Measurements from ENCODE around the gene IL36G. TPM values are rescaled to one million over a fixed set of nuclear protein-coding genes. Genes with fewer than 3 reads are reported as not detected.
A peak's percentile ranks its signal among the peaks of the same experiment; 100 is the strongest.
"Not testable (repeated sequence)": the region's sequence is repeated elsewhere in the genome, so short reads cannot be mapped to it uniquely, and the experiment has no call there.

Gene IL36G
- total RNA-seq: not detected

DNA sequence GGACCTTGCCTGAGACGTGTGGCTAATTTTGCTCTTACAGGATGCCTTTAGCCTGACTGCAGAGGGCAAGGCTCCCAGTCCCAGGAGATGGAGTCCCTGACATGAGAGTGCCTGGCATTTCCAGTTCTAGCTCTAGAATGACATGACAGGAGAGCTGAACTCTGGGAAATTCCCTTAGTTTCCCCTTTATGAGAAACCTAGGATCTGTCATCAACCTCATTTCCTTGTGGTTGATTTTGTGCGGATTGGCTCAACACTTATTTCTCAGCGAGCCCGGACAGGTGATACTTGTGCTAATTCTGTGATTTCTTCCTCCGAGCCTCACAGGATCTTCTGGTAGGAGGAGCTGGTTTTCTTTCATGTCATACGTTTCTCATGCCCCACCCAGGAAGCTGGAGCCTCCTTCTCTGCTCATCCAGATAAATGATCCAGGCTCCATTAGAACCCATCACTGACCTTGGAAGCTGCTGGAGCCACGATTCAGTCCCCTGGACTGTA, at the start of gene IL36G:
Gene IL36G (plus strand): TSS at position 448 of the 498 bp plus-strand sequence. CDS start 633 bp downstream, outside the sequence.
- ATAC-seq (no peak), DNase-seq (no peak)
- Mint-ChIP-seq H3K27me3 (ENCODE audit: low read depth) (no peaks in the 10 kb centered on the region), H3K36me3 (ENCODE audit: low read depth) (no peaks in the 10 kb centered on the region), H3K4me1 (ENCODE audit: low read depth) (no peaks in the 10 kb centered on the region), H3K4me3 (no peak within 1 kb of the TSS), H3K9me3 (ENCODE audit: insufficient read depth) (no peaks in the 10 kb centered on the region), H3K27ac (no peak within 1 kb of the TSS)
- CTCF ChIA-PET: interaction anchor here (2.6 to 3.5 kb wide), 2 partner anchors 18 to 36 kb away, joined by 11 to 12 read pairs; no protein-coding TSS in a partner anchor
- POLR2A ChIA-PET: no interaction called here

- peaks cover 9% of the 10 kb centered on the region for H3K27me3 Mint-ChIP-seq (ENCODE audit: low read depth)
- CTCF ChIA-PET: interaction anchor here (1.6 kb wide), 1 partner anchor 8 kb away, joined by 11 read pairs; no protein-coding TSS in a partner anchor
Measured at GRCh38 chr2:112933261-112933660, 44.5 kb upstream of the IL36G start.

DNA sequence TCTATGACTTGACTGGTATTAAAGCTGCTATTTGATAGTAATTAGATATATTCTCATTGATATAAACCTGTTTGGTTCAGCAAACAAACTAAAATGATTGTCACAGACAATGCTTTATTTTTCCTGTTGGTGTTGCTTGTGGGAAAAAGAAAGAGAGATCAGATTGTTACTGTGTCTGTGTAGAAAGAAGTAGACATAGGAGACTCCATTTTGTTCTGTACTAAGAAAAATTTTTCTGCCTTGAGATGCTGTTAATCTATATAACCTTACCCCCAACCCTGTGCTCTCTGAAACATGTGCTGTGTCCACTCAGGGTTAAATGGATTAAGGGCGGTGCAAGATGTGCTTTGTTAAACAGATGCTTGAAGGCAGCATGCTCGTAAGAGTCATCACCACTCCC, 43.7 kb upstream of the IL36G start:
- H3K9me3 Mint-ChIP-seq (ENCODE audit: insufficient read depth); ATAC-seq; H3K36me3 Mint-ChIP-seq (ENCODE audit: low read depth); DNase-seq; H3K27ac Mint-ChIP-seq; H3K4me1 Mint-ChIP-seq (ENCODE audit: low read depth); POLR2A ChIA-PET; H3K4me3 Mint-ChIP-seq: not testable (repeated sequence)
- H3K27me3 Mint-ChIP-seq (ENCODE audit: low read depth): peaks cover 14% of the 10 kb centered on the region
- CTCF ChIA-PET: interaction anchor here (0.7 kb wide), 1 partner anchor 184 kb away, joined by 3 read pairs; no protein-coding TSS in a partner anchor

More at GRCh38 chr2:112933261-112933660, 44.5 kb upstream of the IL36G start:
- no peaks in the 10 kb centered on the region for H3K9me3 Mint-ChIP-seq (ENCODE audit: insufficient read depth)
- no peaks in the 10 kb centered on the region for H3K4me1 Mint-ChIP-seq (ENCODE audit: low read depth)
- no peak overlapping the region for H3K27ac Mint-ChIP-seq
- POLR2A ChIA-PET: no interaction called here
- no peaks in the 10 kb centered on the region for H3K36me3 Mint-ChIP-seq (ENCODE audit: low read depth)
- H3K4me3 Mint-ChIP-seq: no peak overlapping the region
- DNase-seq: no peak
- no peak for ATAC-seq

- Mint-ChIP-seq H3K9me3 (ENCODE audit: insufficient read depth) (no peaks in the 10 kb centered on the region), H3K4me1 (ENCODE audit: low read depth) (peaks cover 6% of the 10 kb centered on the region), H3K27ac (no peak overlapping the region), H3K4me3 (no peak overlapping the region), H3K36me3 (ENCODE audit: low read depth) (no peaks in the 10 kb centered on the region), H3K27me3 (ENCODE audit: low read depth) (peaks cover 16% of the 10 kb centered on the region)
- CTCF ChIA-PET: interaction anchor here (1.4 kb wide), 1 partner anchor 51 kb away, joined by 3 read pairs; no protein-coding TSS in a partner anchor
- ATAC-seq (no peak), DNase-seq (no peak)
- POLR2A ChIA-PET: no interaction called here
Measured at GRCh38 chr2:112936927-112937232, 40.9 kb upstream of the IL36G start.

DNA sequence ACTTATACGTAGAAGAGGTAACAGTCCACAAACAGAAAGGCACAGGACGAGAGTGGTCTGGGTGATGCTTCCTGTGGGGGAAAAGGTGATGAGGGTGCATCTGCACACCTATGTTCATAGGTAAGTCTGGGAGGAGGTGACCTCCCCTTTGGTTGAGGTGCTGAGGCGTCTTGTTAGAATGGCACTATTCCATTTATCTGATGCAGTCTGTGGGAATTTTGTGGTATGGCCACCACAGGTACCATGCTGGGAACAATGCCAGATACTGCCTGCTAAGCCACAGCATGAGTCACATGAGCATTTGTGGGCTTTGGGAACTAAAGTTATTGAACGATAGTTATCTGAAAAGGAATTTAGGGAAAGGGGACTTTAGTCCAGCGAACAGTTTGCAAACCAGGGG, 38.9 kb upstream of the IL36G start:
- Mint-ChIP-seq H3K27me3 (ENCODE audit: low read depth) (peaks cover 14% of the 10 kb centered on the region), H3K9me3 (ENCODE audit: insufficient read depth) (no peaks in the 10 kb centered on the region), H3K4me1 (ENCODE audit: low read depth) (peaks cover 6% of the 10 kb centered on the region), H3K27ac (no peak overlapping the region), H3K36me3 (ENCODE audit: low read depth) (no peaks in the 10 kb centered on the region), H3K4me3 (no peak overlapping the region)
- ChIA-PET CTCF (interaction anchor here (1.4 kb wide), 1 partner anchor 189 kb away, joined by 8 read pairs; no protein-coding TSS in a partner anchor), POLR2A (no interaction called here)
- ATAC-seq (no peak), DNase-seq (no peak)

GRCh38 chr2:112939425-112939824, 38.4 kb upstream of the IL36G start:
- Mint-ChIP-seq H3K4me3 (no peak overlapping the region), H3K27ac (no peak overlapping the region), H3K4me1 (ENCODE audit: low read depth) (peaks cover 6% of the 10 kb centered on the region), H3K9me3 (ENCODE audit: insufficient read depth) (no peaks in the 10 kb centered on the region), H3K27me3 (ENCODE audit: low read depth) (peaks cover 14% of the 10 kb centered on the region), H3K36me3 (ENCODE audit: low read depth) (no peaks in the 10 kb centered on the region)
- ATAC-seq (no peak), DNase-seq (no peak)
- CTCF ChIA-PET: interaction anchor here (3.9 to 5.9 kb wide), 4 partner anchors 16 to 197 kb away, joined by 45 to 242 read pairs (median 64); no protein-coding TSS in a partner anchor
- POLR2A ChIA-PET: no interaction called here

- no peaks in the 10 kb centered on the region for H3K9me3 Mint-ChIP-seq (ENCODE audit: insufficient read depth)
- DNase-seq (no peak), ATAC-seq (no peak)
- ChIA-PET POLR2A (interaction anchor here (0.7 to 1.1 kb wide), 3 partner anchors 192 to 290 kb away, joined by 3 to 5 read pairs (median 4); no protein-coding TSS in a partner anchor), CTCF (interaction anchor here (0.6 to 5.9 kb wide), 70 partner anchors 8 to 629 kb away, joined by 3 to 242 read pairs (median 4); partner anchors contain the start of genes CKAP2L, IL36B, IL36G and IL36RN)
- no peak overlapping the region for H3K27ac Mint-ChIP-seq
- peaks cover 14% of the 10 kb centered on the region for H3K27me3 Mint-ChIP-seq (ENCODE audit: low read depth)
- H3K36me3 Mint-ChIP-seq (ENCODE audit: low read depth): no peaks in the 10 kb centered on the region
- H3K4me1 Mint-ChIP-seq (ENCODE audit: low read depth): peaks cover 6% of the 10 kb centered on the region
- H3K4me3 Mint-ChIP-seq: no peak overlapping the region
Measured at GRCh38 chr2:112940859-112941625, 36.8 kb upstream of the IL36G start.

DNA sequence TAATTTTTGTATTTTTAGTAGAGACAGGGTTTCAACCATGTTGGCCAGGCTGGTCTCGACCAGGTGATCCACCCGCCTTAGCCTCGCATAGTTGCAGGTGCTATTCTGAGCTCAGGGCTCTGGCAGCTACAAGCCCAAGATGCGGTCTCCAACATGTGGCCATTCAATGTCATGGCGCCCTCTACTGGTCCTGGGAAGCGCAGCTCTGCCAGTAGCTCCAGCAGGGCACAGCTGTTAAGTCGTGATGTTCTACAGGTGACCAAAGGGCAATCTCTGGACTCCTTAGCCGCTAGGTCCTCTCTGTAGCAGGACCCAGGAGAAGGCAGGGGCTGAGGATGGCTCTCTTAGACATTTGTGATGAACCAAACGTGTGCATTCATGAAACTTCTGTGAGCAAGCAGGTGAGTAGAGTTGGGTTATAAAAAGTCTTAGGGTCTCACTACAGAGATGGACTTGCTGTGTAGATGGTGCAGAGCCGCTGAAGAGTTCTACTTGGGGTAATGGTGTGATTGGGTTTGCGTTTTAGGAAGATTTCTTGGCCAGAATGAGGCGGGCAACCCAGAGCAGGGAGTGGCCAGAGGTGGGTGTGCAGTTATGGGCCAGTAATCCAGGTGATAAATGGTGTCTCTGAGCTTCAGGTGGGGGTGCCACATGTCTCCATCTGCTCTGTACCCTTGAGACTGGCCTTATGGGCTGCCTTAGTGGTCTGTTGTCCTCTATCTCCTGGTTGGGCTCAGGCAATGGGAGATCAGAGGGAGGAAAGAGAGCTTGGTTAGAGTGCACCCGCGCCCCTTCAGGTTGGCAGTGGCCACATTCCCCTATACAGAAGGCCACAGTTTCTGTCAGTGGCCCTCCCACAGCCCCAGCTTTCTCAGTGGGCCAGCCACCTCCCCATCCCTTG, 35.8 kb upstream of the IL36G start:
- peaks cover 6% of the 10 kb centered on the region for H3K4me1 Mint-ChIP-seq (ENCODE audit: low read depth)
- no peak overlapping the region for H3K27ac Mint-ChIP-seq
- H3K4me3 Mint-ChIP-seq: no peak overlapping the region
- ATAC-seq (peak; percentile 96), DNase-seq (peak; percentile 85)
- POLR2A ChIA-PET: interaction anchor here (0.7 to 1.1 kb wide), 4 partner anchors 178 to 291 kb away, joined by 3 to 5 read pairs (median 4); no protein-coding TSS in a partner anchor
- no peaks in the 10 kb centered on the region for H3K36me3 Mint-ChIP-seq (ENCODE audit: low read depth)
- no peaks in the 10 kb centered on the region for H3K9me3 Mint-ChIP-seq (ENCODE audit: insufficient read depth)
- CTCF ChIA-PET: interaction anchor here (0.6 to 5.9 kb wide), 74 partner anchors 9 to 630 kb away, joined by 3 to 242 read pairs (median 4); partner anchors contain the start of genes CKAP2L, IL36B, IL36G and IL36RN
- peaks cover 10% of the 10 kb centered on the region for H3K27me3 Mint-ChIP-seq (ENCODE audit: low read depth)

GRCh38 chr2:112942654-112943002, 35.2 kb upstream of the IL36G start:
- no peaks in the 10 kb centered on the region for H3K9me3 Mint-ChIP-seq (ENCODE audit: insufficient read depth)
- DNase-seq (no peak), ATAC-seq (no peak)
- H3K27ac Mint-ChIP-seq: no peak overlapping the region
- H3K36me3 Mint-ChIP-seq (ENCODE audit: low read depth): no peaks in the 10 kb centered on the region
- H3K4me1 Mint-ChIP-seq (ENCODE audit: low read depth): peaks cover 6% of the 10 kb centered on the region
- H3K4me3 Mint-ChIP-seq: no peak overlapping the region
- ChIA-PET POLR2A (no interaction called here), CTCF (interaction anchor here (0.6 to 5.9 kb wide), 24 partner anchors 10 to 447 kb away, joined by 3 to 242 read pairs (median 8); no protein-coding TSS in a partner anchor)
- peaks cover 10% of the 10 kb centered on the region for H3K27me3 Mint-ChIP-seq (ENCODE audit: low read depth)

- no peaks in the 10 kb centered on the region for H3K4me1 Mint-ChIP-seq (ENCODE audit: low read depth)
- H3K36me3 Mint-ChIP-seq (ENCODE audit: low read depth): no peaks in the 10 kb centered on the region
- POLR2A ChIA-PET: no interaction called here
- H3K4me3 Mint-ChIP-seq: no peak overlapping the region
- peaks cover 7% of the 10 kb centered on the region for H3K27me3 Mint-ChIP-seq (ENCODE audit: low read depth)
- DNase-seq (no peak), ATAC-seq (no peak)
- CTCF ChIA-PET: interaction anchor here (1.1 to 5.9 kb wide), 5 partner anchors 14 to 218 kb away, joined by 3 to 242 read pairs (median 3); no protein-coding TSS in a partner anchor
- no peak overlapping the region for H3K27ac Mint-ChIP-seq
- H3K9me3 Mint-ChIP-seq (ENCODE audit: insufficient read depth): no peaks in the 10 kb centered on the region
Measured at GRCh38 chr2:112944971-112945370, 32.8 kb upstream of the IL36G start.

DNA sequence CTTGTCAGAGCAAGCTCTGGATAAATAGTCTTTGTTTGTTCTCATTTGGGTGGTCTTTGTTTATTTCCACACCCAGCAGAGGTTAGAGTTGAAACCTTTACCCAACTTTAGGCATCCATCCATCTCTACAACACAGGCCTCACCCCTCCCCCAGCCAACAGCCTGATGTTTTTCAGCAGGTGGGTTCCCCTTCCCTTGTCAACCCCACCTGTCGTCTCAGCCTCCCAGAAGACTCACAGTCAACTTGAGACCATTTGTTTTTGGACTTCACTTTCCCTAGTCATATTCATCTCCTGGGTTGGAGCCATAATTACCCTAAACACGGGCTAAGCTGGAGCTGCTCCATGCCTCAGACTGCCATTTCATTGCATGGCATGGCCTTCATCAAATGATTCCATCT, 31.7 kb upstream of the IL36G start:
- ATAC-seq (no peak), DNase-seq (no peak)
- no peaks in the 10 kb centered on the region for H3K36me3 Mint-ChIP-seq (ENCODE audit: low read depth)
- ChIA-PET CTCF (interaction anchor here (0.9 to 2.2 kb wide), 4 partner anchors 13 to 197 kb away, joined by 3 to 10 read pairs (median 4); no protein-coding TSS in a partner anchor), POLR2A (no interaction called here)
- no peaks in the 10 kb centered on the region for H3K4me1 Mint-ChIP-seq (ENCODE audit: low read depth)
- H3K27ac Mint-ChIP-seq: no peak overlapping the region
- H3K4me3 Mint-ChIP-seq: no peak overlapping the region
- no peaks in the 10 kb centered on the region for H3K9me3 Mint-ChIP-seq (ENCODE audit: insufficient read depth)
- peaks cover 10% of the 10 kb centered on the region for H3K27me3 Mint-ChIP-seq (ENCODE audit: low read depth)

All from activated CD8-positive, alpha-beta T cell treated with anti-CD3 and anti-CD28 coated beads, Interleukin-2, amount 10 ng/mL, durations not matched to agents 7 days and 5 days (primary cell).